ENCODE measurements around the gene PTCD1. TPM values are rescaled to one million over a fixed set of nuclear protein-coding genes. Genes with fewer than 3 reads are reported as not detected.
"Not testable (repeated sequence)": the region's sequence is repeated elsewhere in the genome, so short reads cannot be mapped to it uniquely, and the experiment has no call there.

The PTCD1 gene
- total RNA-seq, 3 donors from 2014 or later = 11.9 to 15.1 (median 13.9) TPM

DNA sequence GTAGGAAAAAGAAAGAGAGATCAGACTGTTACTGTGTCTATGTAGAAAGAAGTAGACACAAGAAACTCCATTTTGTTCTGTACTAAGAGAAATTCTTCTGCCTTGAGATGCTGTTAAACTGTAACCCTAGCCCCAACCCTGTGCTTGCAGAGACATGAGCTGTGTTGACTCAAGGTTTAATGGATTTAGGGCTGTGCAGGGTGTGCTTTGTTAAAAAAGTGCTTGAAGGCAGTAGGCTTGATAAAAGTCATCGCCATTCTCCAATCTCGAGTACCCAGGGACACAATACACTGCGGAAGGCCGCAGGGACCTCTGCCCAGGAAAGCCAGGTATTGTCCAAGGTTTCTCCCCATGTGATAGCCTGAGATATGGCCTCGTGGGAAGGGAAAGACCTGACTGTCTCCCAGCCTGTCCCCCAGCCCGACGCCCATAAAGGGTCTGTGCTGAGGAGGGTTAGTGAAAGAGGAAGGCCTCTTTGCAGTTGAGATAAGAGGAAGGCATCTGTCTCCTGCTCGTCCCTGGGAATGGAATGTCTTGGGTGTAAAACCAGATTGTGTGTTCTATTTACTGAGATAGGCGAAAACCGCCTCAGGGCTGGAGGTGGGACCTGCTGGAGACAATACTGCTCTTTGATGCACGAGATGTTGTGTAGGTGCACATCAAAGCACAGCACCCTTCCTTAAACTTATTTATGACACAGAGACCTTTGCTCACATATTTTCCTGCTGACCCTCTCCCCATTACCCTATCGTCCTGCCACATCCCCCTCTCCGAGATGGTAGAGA is 6.7 kb downstream of the PTCD1 start:
- not testable (repeated sequence) for ATAC-seq; H3K4me1 Mint-ChIP-seq (ENCODE audit: low read depth)

DNA sequence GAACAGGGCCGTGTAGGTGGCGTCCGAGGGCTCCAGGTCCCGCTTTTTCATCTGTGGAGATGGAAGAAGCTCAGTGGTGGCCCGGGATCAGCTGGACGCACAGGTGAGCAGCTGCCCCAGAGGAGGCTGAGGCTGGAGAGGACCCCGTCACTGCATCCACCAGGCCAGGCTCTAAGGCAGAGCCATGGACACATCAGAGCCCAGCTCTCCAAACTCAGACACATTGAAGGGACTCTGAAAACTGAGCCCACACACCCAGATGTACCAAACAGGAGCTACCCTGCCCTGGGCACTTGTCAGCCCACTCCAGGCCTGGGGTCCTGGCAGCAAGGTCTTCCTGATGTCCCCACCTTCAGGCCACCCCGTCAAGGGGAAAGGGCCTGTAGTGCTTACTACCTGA is 8.8 kb downstream of the PTCD1 start:
- no peaks in the 10 kb centered on the region for H3K27me3 Mint-ChIP-seq (ENCODE audit: low read depth)
- no peak overlapping the region for H3K4me3 Mint-ChIP-seq
- ATAC-seq = no peak
- no peak for DNase-seq
- no peaks in the 10 kb centered on the region for H3K4me1 Mint-ChIP-seq (ENCODE audit: low read depth)
- no peaks in the 10 kb centered on the region for H3K9me3 Mint-ChIP-seq
- peaks cover 10% of the 10 kb centered on the region for H3K36me3 Mint-ChIP-seq (ENCODE audit: insufficient read depth)

More for the DNA sequence above, 6.7 kb downstream of the PTCD1 start:
- not testable (repeated sequence) for H3K4me3 Mint-ChIP-seq; H3K27me3 Mint-ChIP-seq (ENCODE audit: low read depth); H3K36me3 Mint-ChIP-seq (ENCODE audit: insufficient read depth); DNase-seq; H3K9me3 Mint-ChIP-seq

DNA sequence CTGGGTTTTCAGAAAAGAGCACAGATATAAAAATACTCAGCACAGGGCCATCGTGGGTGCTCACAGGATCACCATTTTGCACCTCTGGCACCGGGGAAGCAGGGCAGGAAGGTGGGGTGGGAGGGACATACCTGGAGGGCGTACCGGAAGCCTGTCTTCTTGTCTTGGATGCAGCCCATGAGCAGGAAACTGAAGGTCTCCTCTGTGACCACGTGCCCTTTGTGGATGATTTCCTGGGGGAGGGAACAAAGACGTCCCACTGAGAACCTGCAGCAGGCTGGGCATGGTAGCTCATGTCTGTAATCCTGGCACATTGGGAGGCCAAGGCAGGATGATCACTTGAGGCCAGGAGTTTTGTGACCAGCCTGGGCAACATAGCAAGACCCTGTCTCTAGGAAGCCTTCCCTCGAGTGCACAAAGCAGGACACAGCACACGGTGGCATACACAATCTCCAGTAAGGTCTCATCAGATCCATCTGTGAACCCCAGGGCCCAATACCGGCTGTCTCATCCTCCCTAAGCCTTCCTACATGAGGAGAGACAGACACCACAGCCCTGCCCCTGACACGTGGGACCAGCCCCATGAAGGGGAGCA is 9.5 kb downstream of the PTCD1 start:
- Mint-ChIP-seq H3K4me1 (ENCODE audit: low read depth) (no peaks in the 10 kb centered on the region), H3K27me3 (ENCODE audit: low read depth) (no peaks in the 10 kb centered on the region), H3K36me3 (ENCODE audit: insufficient read depth) (peaks cover 10% of the 10 kb centered on the region), H3K9me3 (no peaks in the 10 kb centered on the region), H3K4me3 (no peak overlapping the region)
- DNase-seq = no peak
- no peak for ATAC-seq

GRCh38 chr7:99424932-99425730 is 13.5 kb downstream of the PTCD1 start:
- Mint-ChIP-seq H3K36me3 (ENCODE audit: insufficient read depth) (peaks cover 12% of the 10 kb centered on the region), H3K4me1 (ENCODE audit: low read depth) (no peaks in the 10 kb centered on the region), H3K9me3 (no peaks in the 10 kb centered on the region), H3K4me3 (no peak overlapping the region), H3K27me3 (ENCODE audit: low read depth) (no peaks in the 10 kb centered on the region)
- DNase-seq = no peak
- ATAC-seq = no peak

DNA sequence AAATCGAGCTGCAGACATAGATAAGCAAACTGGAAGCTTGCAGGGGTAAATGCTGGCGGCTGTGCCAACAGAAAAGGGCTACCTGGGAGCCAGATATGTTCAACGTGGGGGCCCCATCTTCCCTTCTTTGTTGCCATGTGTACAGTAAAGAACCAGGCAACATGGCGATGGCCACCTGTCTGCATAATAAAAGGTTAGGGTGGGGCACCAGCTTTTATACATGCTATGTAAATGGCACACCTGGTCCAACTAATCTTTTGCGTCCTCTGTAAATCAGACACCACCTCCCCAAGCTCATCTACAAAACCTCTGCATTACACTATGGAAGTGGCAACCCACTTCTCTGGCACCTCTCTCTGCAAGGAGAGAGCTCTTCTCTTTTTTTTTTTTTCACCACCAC is 16.0 kb downstream of the PTCD1 start:
- H3K4me3 Mint-ChIP-seq = no peak overlapping the region
- no peaks in the 10 kb centered on the region for H3K4me1 Mint-ChIP-seq (ENCODE audit: low read depth)
- H3K9me3 Mint-ChIP-seq = no peaks in the 10 kb centered on the region
- H3K27me3 Mint-ChIP-seq (ENCODE audit: low read depth) = no peaks in the 10 kb centered on the region
- no peak for DNase-seq
- ATAC-seq = no peak
- H3K36me3 Mint-ChIP-seq (ENCODE audit: insufficient read depth) = peaks cover 29% of the 10 kb centered on the region

GRCh38 chr7:99422186-99422585 is 16.4 kb downstream of the PTCD1 start:
- H3K36me3 Mint-ChIP-seq (ENCODE audit: insufficient read depth) = peaks cover 32% of the 10 kb centered on the region
- H3K4me1 Mint-ChIP-seq (ENCODE audit: low read depth) = peaks cover 2% of the 10 kb centered on the region
- no peak for ATAC-seq
- no peak overlapping the region for H3K4me3 Mint-ChIP-seq
- no peaks in the 10 kb centered on the region for H3K27me3 Mint-ChIP-seq (ENCODE audit: low read depth)
- H3K9me3 Mint-ChIP-seq = no peaks in the 10 kb centered on the region
- DNase-seq = no peak

GRCh38 chr7:99420986-99421385 is 17.6 kb downstream of the PTCD1 start:
- DNase-seq (no peak), ATAC-seq (no peak)
- no peaks in the 10 kb centered on the region for H3K9me3 Mint-ChIP-seq
- no peaks in the 10 kb centered on the region for H3K27me3 Mint-ChIP-seq (ENCODE audit: low read depth)
- peaks cover 3% of the 10 kb centered on the region for H3K4me1 Mint-ChIP-seq (ENCODE audit: low read depth)
- H3K4me3 Mint-ChIP-seq = no peak overlapping the region
- peaks cover 35% of the 10 kb centered on the region for H3K36me3 Mint-ChIP-seq (ENCODE audit: insufficient read depth)

DNA sequence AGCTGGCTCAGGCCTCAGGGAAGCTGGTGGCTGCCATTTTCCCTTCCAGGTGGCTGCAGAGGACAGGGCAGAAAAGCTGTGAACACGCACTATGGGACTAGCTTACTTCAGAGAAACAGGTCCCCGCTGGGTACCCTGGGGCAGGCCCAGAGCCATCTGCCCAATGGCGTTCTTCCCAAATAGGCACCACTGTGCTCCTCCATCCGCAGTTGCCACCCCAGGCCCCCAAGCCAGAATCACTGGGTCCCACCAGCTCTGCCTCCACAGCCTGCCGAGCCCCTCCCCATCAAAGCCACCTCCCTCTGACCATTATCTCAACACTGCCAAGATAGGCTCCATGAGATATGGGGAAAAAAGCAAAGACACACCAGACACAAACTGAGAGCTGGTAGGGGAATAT is 18.4 kb downstream of the PTCD1 start:
- H3K27me3 Mint-ChIP-seq (ENCODE audit: low read depth) = no peaks in the 10 kb centered on the region
- no peak for ATAC-seq
- peaks cover 38% of the 10 kb centered on the region for H3K36me3 Mint-ChIP-seq (ENCODE audit: insufficient read depth)

DNA sequence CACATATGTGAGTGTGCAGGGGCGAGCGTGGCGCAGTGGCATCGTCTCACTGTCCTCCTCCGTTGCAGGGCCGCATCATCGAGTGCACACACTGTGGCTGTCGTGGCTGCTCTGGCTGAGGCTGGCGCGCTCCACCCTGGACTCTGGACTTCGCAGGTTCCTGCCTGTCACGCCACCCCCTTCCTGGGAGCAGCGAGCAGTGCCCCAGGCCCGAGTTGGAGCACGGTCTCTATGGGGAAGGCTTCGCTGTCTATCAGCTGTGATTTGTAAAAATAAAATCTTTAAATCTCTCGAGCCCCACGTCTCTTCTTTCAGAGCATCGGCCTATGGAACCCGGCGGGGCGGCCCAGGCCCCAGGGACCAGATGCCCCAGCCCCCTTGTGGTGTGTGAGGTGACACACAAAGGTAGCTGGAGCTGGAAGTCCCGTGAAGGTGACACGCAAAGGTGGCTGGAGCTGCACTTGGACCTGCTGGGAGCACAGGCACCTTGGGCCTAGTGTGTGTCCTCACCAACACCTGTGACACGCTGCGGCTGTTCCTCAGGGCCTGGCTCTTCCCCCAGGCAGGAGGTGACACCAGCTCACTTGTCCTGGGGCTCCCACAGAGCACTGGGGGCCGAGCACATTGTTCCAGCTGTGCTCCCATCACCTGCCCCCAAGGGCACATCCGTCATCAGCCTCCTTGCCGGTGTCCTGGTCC is 19.1 kb downstream of the PTCD1 start:
- H3K36me3 Mint-ChIP-seq (ENCODE audit: insufficient read depth) = peaks cover 44% of the 10 kb centered on the region
- DNase-seq (no peak), ATAC-seq (peak in 1 of 2 donors; percentile 13)
- peaks cover 7% of the 10 kb centered on the region for H3K4me1 Mint-ChIP-seq (ENCODE audit: low read depth)
- no peaks in the 10 kb centered on the region for H3K27me3 Mint-ChIP-seq (ENCODE audit: low read depth)
- no peak overlapping the region for H3K4me3 Mint-ChIP-seq
- no peaks in the 10 kb centered on the region for H3K9me3 Mint-ChIP-seq

More for the DNA sequence above, 18.4 kb downstream of the PTCD1 start:
- no peaks in the 10 kb centered on the region for H3K9me3 Mint-ChIP-seq
- H3K4me1 Mint-ChIP-seq (ENCODE audit: low read depth) = peaks cover 4% of the 10 kb centered on the region
- no peak for DNase-seq
- no peak overlapping the region for H3K4me3 Mint-ChIP-seq

DNA sequence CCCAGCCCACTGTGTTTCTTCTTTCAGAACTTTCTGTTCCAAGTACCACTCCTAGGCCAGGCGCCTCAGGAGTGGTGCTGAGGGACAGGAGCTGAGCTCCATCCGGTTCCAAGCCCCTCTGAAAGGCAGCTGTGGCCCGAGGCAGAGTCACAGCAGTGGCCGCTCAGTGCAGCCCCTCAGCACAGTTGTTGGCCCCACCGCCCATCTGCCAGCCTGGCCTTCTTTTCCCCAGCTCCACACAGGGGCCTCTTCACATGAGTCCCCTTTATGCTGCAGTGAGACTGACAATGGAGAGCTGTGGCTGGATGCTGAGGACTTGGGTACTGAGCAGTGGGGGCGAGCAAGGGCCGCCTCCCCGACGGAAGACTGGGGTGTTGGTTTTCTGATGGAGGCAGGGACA is 20.3 kb downstream of the PTCD1 start:
- H3K9me3 Mint-ChIP-seq = no peaks in the 10 kb centered on the region
- ATAC-seq (no peak), DNase-seq (no peak)
- peaks cover 45% of the 10 kb centered on the region for H3K36me3 Mint-ChIP-seq (ENCODE audit: insufficient read depth)
- peaks cover 7% of the 10 kb centered on the region for H3K4me1 Mint-ChIP-seq (ENCODE audit: low read depth)
- no peaks in the 10 kb centered on the region for H3K27me3 Mint-ChIP-seq (ENCODE audit: low read depth)
- H3K4me3 Mint-ChIP-seq = no peak overlapping the region

GRCh38 chr7:99415513-99416127 is 23.0 kb downstream of the PTCD1 start:
- Mint-ChIP-seq H3K4me1 (ENCODE audit: low read depth) (peaks cover 16% of the 10 kb centered on the region), H3K36me3 (ENCODE audit: insufficient read depth) (peaks cover 60% of the 10 kb centered on the region)
- not testable (repeated sequence) for H3K27me3 Mint-ChIP-seq (ENCODE audit: low read depth); ATAC-seq; DNase-seq; H3K9me3 Mint-ChIP-seq; H3K4me3 Mint-ChIP-seq

GRCh38 chr7:99410635-99411034 is 28.0 kb downstream of the PTCD1 start:
- DNase-seq (no peak), ATAC-seq (no peak)
- no peaks in the 10 kb centered on the region for H3K9me3 Mint-ChIP-seq
- no peaks in the 10 kb centered on the region for H3K27me3 Mint-ChIP-seq (ENCODE audit: low read depth)
- peaks cover 35% of the 10 kb centered on the region for H3K4me1 Mint-ChIP-seq (ENCODE audit: low read depth)
- peaks cover 32% of the 10 kb centered on the region for H3K36me3 Mint-ChIP-seq (ENCODE audit: insufficient read depth)
- peak overlapping the region; percentile 100 for H3K4me3 Mint-ChIP-seq

- H3K36me3 Mint-ChIP-seq (ENCODE audit: insufficient read depth) = peaks cover 27% of the 10 kb centered on the region
- peaks cover 36% of the 10 kb centered on the region for H3K4me1 Mint-ChIP-seq (ENCODE audit: low read depth)
- H3K27me3 Mint-ChIP-seq (ENCODE audit: low read depth) = no peaks in the 10 kb centered on the region
- no peaks in the 10 kb centered on the region for H3K9me3 Mint-ChIP-seq
- peak overlapping the region; percentile 100 for H3K4me3 Mint-ChIP-seq
- no peak for ATAC-seq
- DNase-seq = no peak
Measured at GRCh38 chr7:99409806-99410205, 28.8 kb downstream of the PTCD1 start.

GRCh38 chr7:99409192-99409572 is 29.4 kb downstream of the PTCD1 start:
- no peaks in the 10 kb centered on the region for H3K9me3 Mint-ChIP-seq
- no peak for DNase-seq
- H3K4me3 Mint-ChIP-seq = peak overlapping the region; percentile 100

More at GRCh38 chr7:99409192-99409572, 29.4 kb downstream of the PTCD1 start:
- Mint-ChIP-seq H3K36me3 (ENCODE audit: insufficient read depth) (peaks cover 27% of the 10 kb centered on the region), H3K27me3 (ENCODE audit: low read depth) (no peaks in the 10 kb centered on the region), H3K4me1 (ENCODE audit: low read depth) (peaks cover 39% of the 10 kb centered on the region)
- peak; percentile 15 to 25 for ATAC-seq
